Trophoblast cell (in vitro differentiated cells and primary cell): ENCODE data around the gene NR4A2.

ENCODE experiments used
- DNase-seq, 2 donors: peaks; one replicate each; pipeline ENCODE4 v3.0.0-alpha.2; 2016
- H2AFZ ChIP-seq: 2 replicates; pipeline ENCODE4 v1.6.1; 2013; ENCODE audit warnings: low read length, moderate library complexity, mild to moderate bottlenecking; ENCODE audit not compliant: insufficient read depth, poor library complexity
- H2AK5ac ChIP-seq: 2 replicates; pipeline ENCODE4 v1.6.1; 2013; ENCODE audit warnings: mild to moderate bottlenecking, low read length
- H2BK120ac ChIP-seq: 2 replicates; pipeline ENCODE4 v1.6.1; 2013; ENCODE audit warnings: low read length, mild to moderate bottlenecking, moderate library complexity; ENCODE audit not compliant: insufficient read depth, poor library complexity
- H2BK12ac ChIP-seq: 2 replicates; pipeline ENCODE4 v1.6.1; 2013; ENCODE audit warnings: mild to moderate bottlenecking, low read length, moderate library complexity
- H2BK5ac ChIP-seq: 2 replicates; pipeline ENCODE4 v1.6.1; 2013; ENCODE audit warnings: low read length, low read depth, moderate library complexity, mild to moderate bottlenecking; ENCODE audit not compliant: poor library complexity
- H3K14ac ChIP-seq: 2 replicates; pipeline ENCODE4 v1.6.1; 2013; ENCODE audit warnings: mild to moderate bottlenecking, low read length
- H3K18ac ChIP-seq: 2 replicates; pipeline ENCODE4 v1.6.1; 2013; ENCODE audit warnings: mild to moderate bottlenecking, low read length
- H3K23ac ChIP-seq: 2 replicates; pipeline ENCODE4 v1.6.1; 2013; ENCODE audit warnings: low read length
- H3K27ac ChIP-seq: 2 replicates; pipeline ENCODE4 v1.5.1; 2013; ENCODE audit warnings: low read depth, mild to moderate bottlenecking, inconsistent platforms, low read length, moderate library complexity
- H3K27me3 ChIP-seq: 2 replicates; pipeline ENCODE4 v1.6.1; 2013; ENCODE audit warnings: inconsistent platforms, mild to moderate bottlenecking, low read length, moderate library complexity; ENCODE audit not compliant: insufficient read depth
- H3K36me3 ChIP-seq, 2 experiments: 1 replicate in 1 of 2; 2 replicates in 1 of 2; pipeline ENCODE4 v1.6.1; 2013; ENCODE audit warnings: low read length in 2 of 2, mild to moderate bottlenecking in 2 of 2, moderate library complexity in 1 of 2; ENCODE audit not compliant: insufficient read depth in 2 of 2, control insufficient read depth in 1 of 2
- H3K4ac ChIP-seq: 2 replicates; pipeline ENCODE4 v1.6.1; 2013; ENCODE audit warnings: low read depth, mild to moderate bottlenecking, low read length, moderate library complexity
- H3K4me1 ChIP-seq, 2 experiments: 1 replicate in 1 of 2; 2 replicates in 1 of 2; pipeline ENCODE4 v1.6.1; 2013; ENCODE audit warnings: low read length in 2 of 2, mild to moderate bottlenecking in 2 of 2, moderate library complexity in 1 of 2; ENCODE audit not compliant: insufficient read depth in 2 of 2, control insufficient read depth in 1 of 2
- H3K4me2 ChIP-seq: 2 replicates; pipeline ENCODE4 v1.6.1; 2013; ENCODE audit warnings: inconsistent platforms, mild to moderate bottlenecking, low read length, moderate library complexity
- H3K4me3 ChIP-seq: 2 replicates; pipeline ENCODE4 v1.5.1; 2013; ENCODE audit warnings: mild to moderate bottlenecking, low read depth, low read length, inconsistent platforms
- H3K79me1 ChIP-seq: one replicate; pipeline ENCODE4 v1.6.1; 2013; ENCODE audit warnings: low read length
- H3K79me2 ChIP-seq: 2 replicates; pipeline ENCODE4 v1.6.1; 2013; ENCODE audit warnings: low read length, mild to moderate bottlenecking; ENCODE audit not compliant: control insufficient read depth, insufficient read depth, poor library complexity
- H3K9ac ChIP-seq: 2 replicates; pipeline ENCODE4 v1.6.1; 2013; ENCODE audit warnings: mild to moderate bottlenecking, low read length
- H3K9me3 ChIP-seq: 2 replicates; pipeline ENCODE4 v1.6.1; 2013; ENCODE audit warnings: low read depth, mild to moderate bottlenecking, control low read depth, inconsistent platforms, low read length; ENCODE audit not compliant: insufficient read depth
- H4K12ac ChIP-seq: 2 replicates; pipeline ENCODE4 v1.6.1; 2013; ENCODE audit warnings: low read depth, mild to moderate bottlenecking, low read length, moderate library complexity
- H4K8ac ChIP-seq: 2 replicates; pipeline ENCODE4 v1.6.1; 2013; ENCODE audit warnings: low read depth, mild to moderate bottlenecking, low read length, moderate library complexity
- H4K91ac ChIP-seq: one replicate; pipeline ENCODE4 v1.6.1; 2013; ENCODE audit warnings: low read depth, mild to moderate bottlenecking, low read length, moderate library complexity
- WGBS: extraction: QIAGEN DNeasy Blood & Tissue Kit; methylation state at CpG from one replicate; pipeline ENCODE4 v1.1.7; 2013; ENCODE audit warnings: missing lambda C conversion rate; ENCODE audit not compliant: insufficient read length, insufficient coverage; ENCODE audit errors: extremely low coverage; 5-methylcytosine and 5-hydroxymethylcytosine counted together

Gene NR4A2

GRCh38 chr2:156366753-156367152, 34.2 kb upstream of the NR4A2 start:
- no peak overlapping the region for H3K9ac ChIP-seq
- no peak overlapping the region for H3K23ac ChIP-seq
- no peak overlapping the region for H3K4me2 ChIP-seq
- no peaks in the 10 kb centered on the region for H3K4me1 ChIP-seq
- no peaks in the 10 kb centered on the region for H3K9me3 ChIP-seq
- H3K4me3 ChIP-seq, result no peak overlapping the region
- H2AFZ ChIP-seq, result no peak overlapping the region
- WGBS, result no CpG with 5 or more reads among the region's 4 CpGs
- no peak for DNase-seq
- H3K27ac ChIP-seq, result no peak overlapping the region
- H3K36me3 ChIP-seq, result no peaks in the 10 kb centered on the region
- H2BK120ac ChIP-seq, result no peak overlapping the region
- H2AK5ac ChIP-seq, result no peak overlapping the region
- no peak overlapping the region for H3K14ac ChIP-seq
- no peak overlapping the region for H4K12ac ChIP-seq
- no peak overlapping the region for H2BK5ac ChIP-seq
- H3K79me1 ChIP-seq, result no peaks in the 10 kb centered on the region
- no peaks in the 10 kb centered on the region for H3K27me3 ChIP-seq
- no peak overlapping the region for H4K91ac ChIP-seq
- H4K8ac ChIP-seq, result no peak overlapping the region
- H3K4ac ChIP-seq, result no peak overlapping the region
- H3K18ac ChIP-seq, result no peak overlapping the region
- no peaks in the 10 kb centered on the region for H3K79me2 ChIP-seq
- H2BK12ac ChIP-seq, result no peak overlapping the region

GRCh38 chr2:156363141-156363540, 30.6 kb upstream of the NR4A2 start:
- Histone ChIP-seq H3K23ac (no peak overlapping the region), H3K79me1 (no peaks in the 10 kb centered on the region), H2BK5ac (no peak overlapping the region), H3K79me2 (no peaks in the 10 kb centered on the region), H3K27ac (no peak overlapping the region), H3K4ac (no peak overlapping the region), H3K4me3 (no peak overlapping the region), H4K8ac (no peak overlapping the region), H3K9me3 (no peaks in the 10 kb centered on the region), H4K91ac (no peak overlapping the region), H2BK120ac (no peak overlapping the region), H3K4me2 (no peak overlapping the region), H4K12ac (no peak overlapping the region), H3K4me1 (no peaks in the 10 kb centered on the region), H2AFZ (no peak overlapping the region), H2AK5ac (no peak overlapping the region), H3K9ac (no peak overlapping the region), H2BK12ac (no peak overlapping the region), H3K14ac (no peak overlapping the region), H3K18ac (no peak overlapping the region), H3K36me3 (no peaks in the 10 kb centered on the region), H3K27me3 (no peaks in the 10 kb centered on the region)
- DNase-seq, result no peak

GRCh38 chr2:156356014-156356754, 23.7 kb upstream of the NR4A2 start:
- no CpG with 5 or more reads among the region's 3 CpGs for WGBS
- Histone ChIP-seq H3K9me3 (no peaks in the 10 kb centered on the region), H2BK12ac (no peak overlapping the region), H3K14ac (no peak overlapping the region), H3K79me2 (no peaks in the 10 kb centered on the region), H3K79me1 (no peaks in the 10 kb centered on the region), H4K8ac (no peak overlapping the region), H3K36me3 (no peaks in the 10 kb centered on the region), H3K27ac (no peak overlapping the region), H2BK5ac (no peak overlapping the region), H2AK5ac (no peak overlapping the region), H4K12ac (no peak overlapping the region), H3K18ac (no peak overlapping the region), H3K4me1 (no peaks in the 10 kb centered on the region), H4K91ac (no peak overlapping the region), H3K23ac (no peak overlapping the region), H3K4me3 (no peak overlapping the region), H3K9ac (no peak overlapping the region), H3K27me3 (no peaks in the 10 kb centered on the region), H3K4ac (no peak overlapping the region), H2BK120ac (no peak overlapping the region), H3K4me2 (no peak overlapping the region), H2AFZ (no peak overlapping the region)
- DNase-seq, result peak in 1 of 2 donors; percentile 49

GRCh38 chr2:156352911-156353310, 20.4 kb upstream of the NR4A2 start:
- Histone ChIP-seq H3K79me1 (no peaks in the 10 kb centered on the region), H3K9ac (no peak overlapping the region), H3K27me3 (no peaks in the 10 kb centered on the region), H3K18ac (no peak overlapping the region), H4K12ac (no peak overlapping the region), H4K91ac (no peak overlapping the region), H3K4me1 (no peaks in the 10 kb centered on the region), H3K4me3 (no peak overlapping the region), H2BK5ac (no peak overlapping the region), H3K14ac (no peak overlapping the region), H2BK120ac (no peak overlapping the region), H3K27ac (no peak overlapping the region), H2BK12ac (no peak overlapping the region), H2AFZ (no peak overlapping the region), H3K4ac (no peak overlapping the region), H3K36me3 (no peaks in the 10 kb centered on the region), H3K79me2 (no peaks in the 10 kb centered on the region), H4K8ac (no peak overlapping the region), H2AK5ac (no peak overlapping the region), H3K4me2 (no peak overlapping the region), H3K9me3 (no peaks in the 10 kb centered on the region), H3K23ac (no peak overlapping the region)
- no peak for DNase-seq
- no CpG with 5 or more reads among the region's 1 CpG for whole genome bisulfite sequencing
